Brain microvascular endothelial cell (primary cell): ENCODE data around the gene PRTFDC1.
A peak's percentile ranks its signal among the peaks of the same experiment; 100 is the strongest.

Experiments used
- DNase-seq: peaks from one replicate; pipeline ENCODE4 v3.0.0-alpha.2; 2020
- H3K27ac ChIP-seq: fragments of 250-450 bp; sonication (Bioruptor Pico); 2 replicates; pipeline ENCODE4 v1.5.1; 2020; ENCODE audit warnings: mild to moderate bottlenecking, moderate library complexity
- H3K27me3 ChIP-seq: fragments of 250-450 bp; sonication (Bioruptor Pico); replicated peaks from 2 replicates; pipeline ENCODE4 v1.5.1; 2020; ENCODE audit warnings: mild to moderate bottlenecking
- H3K36me3 ChIP-seq: fragments of 250-450 bp; sonication (Bioruptor Pico); replicated peaks from 2 replicates; pipeline ENCODE4 v1.5.1; 2020; ENCODE audit warnings: mild to moderate bottlenecking
- H3K4me3 ChIP-seq: 2 replicates; pipeline ENCODE4 v1.5.1; 2011; ENCODE audit warnings: low read depth, mild to moderate bottlenecking, control low read depth, low read length, moderate library complexity
- in situ Hi-C: cut with HindIII; loops from 2 replicates; pipeline ENCODE4 v1.10.0; 2017; ENCODE audit warnings: low sequenced_read_pairs, low pct_ligation_motif_present
- TF ChIP-seq, protein P1 (sequence below): IDR thresholded peaks from 2 replicates; pipeline ENCODE4 v1.5.1; 2011; ENCODE audit warnings: low read depth, mild to moderate bottlenecking, moderate library complexity, low read length, control low read depth, inconsistent platforms; ENCODE audit errors: missing control alignments

Gene PRTFDC1

GRCh38 chr10:24910574-24910973, 41.8 kb downstream of the PRTFDC1 start:
- no peak overlapping the region for H3K4me3 ChIP-seq
- in situ Hi-C loops, result no loop called here
- no peak overlapping the region for H3K27ac ChIP-seq
- no peaks in the 10 kb centered on the region for H3K27me3 ChIP-seq
- TF ChIP-seq, protein P1, sequence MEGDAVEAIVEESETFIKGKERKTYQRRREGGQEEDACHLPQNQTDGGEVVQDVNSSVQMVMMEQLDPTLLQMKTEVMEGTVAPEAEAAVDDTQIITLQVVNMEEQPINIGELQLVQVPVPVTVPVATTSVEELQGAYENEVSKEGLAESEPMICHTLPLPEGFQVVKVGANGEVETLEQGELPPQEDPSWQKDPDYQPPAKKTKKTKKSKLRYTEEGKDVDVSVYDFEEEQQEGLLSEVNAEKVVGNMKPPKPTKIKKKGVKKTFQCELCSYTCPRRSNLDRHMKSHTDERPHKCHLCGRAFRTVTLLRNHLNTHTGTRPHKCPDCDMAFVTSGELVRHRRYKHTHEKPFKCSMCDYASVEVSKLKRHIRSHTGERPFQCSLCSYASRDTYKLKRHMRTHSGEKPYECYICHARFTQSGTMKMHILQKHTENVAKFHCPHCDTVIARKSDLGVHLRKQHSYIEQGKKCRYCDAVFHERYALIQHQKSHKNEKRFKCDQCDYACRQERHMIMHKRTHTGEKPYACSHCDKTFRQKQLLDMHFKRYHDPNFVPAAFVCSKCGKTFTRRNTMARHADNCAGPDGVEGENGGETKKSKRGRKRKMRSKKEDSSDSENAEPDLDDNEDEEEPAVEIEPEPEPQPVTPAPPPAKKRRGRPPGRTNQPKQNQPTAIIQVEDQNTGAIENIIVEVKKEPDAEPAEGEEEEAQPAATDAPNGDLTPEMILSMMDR, result no peak
- DNase-seq, result no peak
- no peaks in the 10 kb centered on the region for H3K36me3 ChIP-seq

DNA sequence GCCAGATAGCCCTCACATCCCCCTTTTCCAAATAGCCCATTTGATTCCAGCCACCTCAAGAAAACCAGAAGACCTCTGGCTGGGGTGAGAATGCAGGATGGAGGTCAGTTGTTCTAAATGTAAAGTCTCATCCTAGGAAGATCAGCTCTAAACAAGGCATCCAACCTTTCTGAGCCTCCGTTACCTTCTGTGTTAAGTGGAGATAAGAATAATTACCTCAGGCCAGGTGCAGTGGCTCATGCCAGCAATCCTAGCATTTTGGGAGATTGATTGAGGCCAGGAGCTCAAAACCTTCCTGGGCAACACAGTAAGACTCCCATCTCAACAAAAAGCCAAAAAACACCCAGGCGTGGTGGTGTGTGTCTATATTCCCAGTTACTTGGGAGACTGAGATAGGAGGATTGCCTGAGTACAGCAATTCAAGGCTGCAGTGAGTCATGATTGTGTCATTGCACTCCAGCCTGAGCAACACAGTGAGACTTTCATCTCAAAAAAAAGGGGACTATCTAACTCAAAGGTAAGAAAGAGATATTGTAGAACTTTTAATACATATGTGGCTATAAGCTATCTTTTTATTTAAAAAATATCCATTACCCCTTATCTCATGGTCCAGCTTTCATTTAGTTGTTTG, 43.5 kb downstream of the PRTFDC1 start:
- H3K27ac ChIP-seq, result no peak overlapping the region

DNA sequence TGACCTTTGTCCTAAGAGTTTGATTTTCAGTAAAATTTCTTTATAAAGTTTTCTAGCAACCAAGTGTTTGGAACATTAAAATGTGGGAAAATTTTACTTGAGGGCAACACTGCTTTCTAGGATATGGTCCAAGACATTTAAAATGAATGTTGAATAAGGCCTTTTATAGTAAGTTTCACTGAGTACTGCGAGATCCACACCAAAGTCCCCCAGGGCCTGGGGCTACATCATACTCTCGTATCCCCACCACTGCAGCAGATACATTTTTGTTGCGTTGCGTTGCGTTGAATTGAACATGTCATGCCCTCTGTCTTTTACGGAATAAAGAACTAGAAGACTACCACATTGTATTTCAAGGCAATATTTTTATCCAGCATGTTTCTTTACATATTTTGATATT, 44.5 kb downstream of the PRTFDC1 start:
- no peaks in the 10 kb centered on the region for H3K27me3 ChIP-seq
- no peak overlapping the region for H3K4me3 ChIP-seq
- DNase-seq, result no peak
- TF ChIP-seq, protein P1, result no peak
- H3K27ac ChIP-seq, result no peak overlapping the region
- in situ Hi-C loops, result no loop called here
- H3K36me3 ChIP-seq, result no peaks in the 10 kb centered on the region

More for the DNA sequence above, 43.5 kb downstream of the PRTFDC1 start:
- no peak overlapping the region for H3K4me3 ChIP-seq
- peak; percentile 83 for DNase-seq
- in situ Hi-C loops, result no loop called here
- TF ChIP-seq, protein P1, result no peak
- H3K27me3 ChIP-seq, result no peaks in the 10 kb centered on the region
- H3K36me3 ChIP-seq, result no peaks in the 10 kb centered on the region

- Histone ChIP-seq H3K27ac (no peak overlapping the region), H3K4me3 (no peak overlapping the region), H3K36me3 (no peaks in the 10 kb centered on the region), H3K27me3 (no peaks in the 10 kb centered on the region)
- DNase-seq, result no peak
- TF ChIP-seq, protein P1, result no peak
- in situ Hi-C loops, result no loop called here
Measured at GRCh38 chr10:24906372-24906771, 46.0 kb downstream of the PRTFDC1 start.

DNA sequence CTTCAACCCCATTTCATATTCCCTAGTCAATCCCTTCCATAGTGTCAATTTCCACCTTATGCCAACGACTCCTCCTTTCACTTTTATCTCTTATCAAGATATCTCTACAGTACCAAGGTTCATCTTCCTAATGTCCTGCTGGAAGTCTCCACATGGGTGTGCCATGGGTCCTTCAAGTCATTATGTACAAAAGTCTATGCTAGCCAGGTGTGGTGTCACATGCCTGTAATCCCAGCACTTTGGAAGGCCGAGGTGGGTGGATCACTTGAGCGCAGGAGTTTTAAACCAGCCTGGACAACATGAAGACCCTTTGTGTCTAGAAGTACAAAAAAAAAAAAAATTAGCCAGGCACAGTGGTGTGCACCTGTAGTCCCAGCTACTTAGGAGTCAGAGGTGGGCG, 47.6 kb downstream of the PRTFDC1 start:
- in situ Hi-C loops, result no loop called here
- no peaks in the 10 kb centered on the region for H3K36me3 ChIP-seq
- DNase-seq, result no peak
- no peak overlapping the region for H3K4me3 ChIP-seq
- no peaks in the 10 kb centered on the region for H3K27me3 ChIP-seq
- TF ChIP-seq, protein P1, result no peak
- no peak overlapping the region for H3K27ac ChIP-seq

- Histone ChIP-seq H3K4me3 (no peak overlapping the region), H3K36me3 (no peaks in the 10 kb centered on the region), H3K27ac (no peak overlapping the region), H3K27me3 (no peaks in the 10 kb centered on the region)
- in situ Hi-C loops, result no loop called here
- no peak for DNase-seq
- TF ChIP-seq, protein P1, result no peak
Measured at GRCh38 chr10:24902400-24902728, 50.0 kb downstream of the PRTFDC1 start.
